ENCODE data around the gene CABP4.
"Not testable (repeated sequence)": the region's sequence is repeated elsewhere in the genome, so short reads cannot be mapped to it uniquely, and the experiment has no call there.

The CABP4 gene

DNA sequence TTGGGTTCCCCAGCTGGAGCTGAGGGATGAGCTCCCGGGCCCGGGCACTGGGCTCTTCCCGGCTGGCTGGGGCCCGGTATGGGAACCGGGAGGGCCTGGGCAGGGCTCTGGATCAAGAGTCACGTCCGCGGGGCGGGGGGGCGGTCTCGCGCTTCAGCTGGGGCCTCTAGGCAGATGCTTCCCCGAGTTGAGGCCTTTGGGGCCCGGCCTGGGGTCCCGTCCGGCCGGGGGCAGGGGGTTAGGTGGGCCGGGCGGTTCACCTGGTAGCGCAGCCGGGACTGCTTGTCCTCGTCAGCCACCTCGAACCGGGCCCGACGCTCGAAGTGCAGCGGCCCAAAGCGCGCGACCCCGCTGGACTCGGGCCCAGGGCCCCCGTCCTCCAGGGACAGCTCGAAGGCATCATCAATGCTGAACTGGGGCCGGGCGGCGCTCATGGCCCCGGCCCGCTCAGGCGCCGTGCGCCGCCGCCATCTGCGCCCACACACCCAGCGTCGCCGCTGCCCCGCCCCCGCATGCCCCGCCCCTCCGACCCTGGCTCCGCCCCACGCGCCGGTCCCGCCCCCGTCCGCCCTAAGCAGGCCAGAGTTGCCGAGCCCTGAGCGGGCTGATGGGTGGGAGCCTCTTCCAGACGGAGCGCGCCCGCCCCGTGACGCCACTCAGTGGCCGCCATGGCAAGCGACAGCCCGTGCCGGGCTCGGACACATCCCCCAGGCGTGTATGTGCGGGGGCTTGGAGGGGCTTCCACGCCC, 13.8 kb downstream of the CABP4 start, which contains the start of gene TMEM134:
Gene TMEM134, minus strand, starts transcription at position 493 of the 749 bp plus-strand sequence. Its CDS starts 59 bp downstream, at position 434.
- no peaks in the 10 kb centered on the region for H3K79me2 ChIP-seq (ENCODE audit: insufficient read depth, low read depth)
- H3K4me1 ChIP-seq (ENCODE audit: low read depth, poor library complexity, severe bottlenecking): peaks cover 20% of the 10 kb centered on the region
- peak within 1 kb of the TSS; percentile 59; the same call in 1 of the 2 replicates for H3K9ac ChIP-seq
- no peaks in the 10 kb centered on the region for H4K20me1 ChIP-seq (ENCODE audit: insufficient read depth)
- no peaks in the 10 kb centered on the region for H3K36me3 ChIP-seq (ENCODE audit: insufficient read depth)
- peak within 1 kb of the TSS; percentile 99 for H2AFZ ChIP-seq (ENCODE audit: low read depth)
- TF ChIP-seq, protein P1, sequence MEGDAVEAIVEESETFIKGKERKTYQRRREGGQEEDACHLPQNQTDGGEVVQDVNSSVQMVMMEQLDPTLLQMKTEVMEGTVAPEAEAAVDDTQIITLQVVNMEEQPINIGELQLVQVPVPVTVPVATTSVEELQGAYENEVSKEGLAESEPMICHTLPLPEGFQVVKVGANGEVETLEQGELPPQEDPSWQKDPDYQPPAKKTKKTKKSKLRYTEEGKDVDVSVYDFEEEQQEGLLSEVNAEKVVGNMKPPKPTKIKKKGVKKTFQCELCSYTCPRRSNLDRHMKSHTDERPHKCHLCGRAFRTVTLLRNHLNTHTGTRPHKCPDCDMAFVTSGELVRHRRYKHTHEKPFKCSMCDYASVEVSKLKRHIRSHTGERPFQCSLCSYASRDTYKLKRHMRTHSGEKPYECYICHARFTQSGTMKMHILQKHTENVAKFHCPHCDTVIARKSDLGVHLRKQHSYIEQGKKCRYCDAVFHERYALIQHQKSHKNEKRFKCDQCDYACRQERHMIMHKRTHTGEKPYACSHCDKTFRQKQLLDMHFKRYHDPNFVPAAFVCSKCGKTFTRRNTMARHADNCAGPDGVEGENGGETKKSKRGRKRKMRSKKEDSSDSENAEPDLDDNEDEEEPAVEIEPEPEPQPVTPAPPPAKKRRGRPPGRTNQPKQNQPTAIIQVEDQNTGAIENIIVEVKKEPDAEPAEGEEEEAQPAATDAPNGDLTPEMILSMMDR (conservative IDR thresholded peaks at IDR 0.05; ENCODE audit: low read depth, low read length): no peak
- H3K27me3 ChIP-seq (ENCODE audit: insufficient read depth, low read depth): peaks cover under 1% of the 10 kb centered on the region; the same call in 1 of the 2 replicates
- no peak within 1 kb of the TSS for H3K27ac ChIP-seq
- H3K4me2 ChIP-seq: peak within 1 kb of the TSS; percentile 91
- no peak within 1 kb of the TSS for H3K4me3 ChIP-seq (IDR thresholded peaks at IDR 0.05; ENCODE audit: insufficient read depth, low read depth, low read length)

DNA sequence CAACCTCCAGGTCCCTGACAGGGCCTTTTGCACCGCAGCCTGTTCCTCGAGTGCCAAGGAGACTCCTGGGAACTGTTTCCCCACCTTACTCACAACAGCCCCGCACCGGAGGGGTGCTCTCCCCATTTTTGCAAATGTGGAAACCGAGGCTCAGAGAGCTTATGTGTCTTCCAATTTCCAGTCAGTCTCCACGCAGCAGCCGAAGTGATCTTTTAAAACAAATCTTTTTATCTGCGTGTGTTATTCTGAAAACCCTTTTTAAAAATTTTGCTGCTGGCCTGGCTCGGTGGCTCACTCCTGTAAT, 14.3 kb downstream of the CABP4 start:
- Histone ChIP-seq H3K4me1 (ENCODE audit: low read depth, poor library complexity, severe bottlenecking) (peaks cover 15% of the 10 kb centered on the region), H3K36me3 (ENCODE audit: insufficient read depth) (no peaks in the 10 kb centered on the region), H3K27ac (no peak overlapping the region), H3K27me3 (ENCODE audit: insufficient read depth, low read depth) (peaks cover 5% of the 10 kb centered on the region; the same call in 1 of the 2 replicates), H3K4me3 (IDR thresholded peaks at IDR 0.05; ENCODE audit: insufficient read depth, low read depth, low read length) (no peak overlapping the region), H3K79me2 (ENCODE audit: insufficient read depth, low read depth) (no peaks in the 10 kb centered on the region), H2AFZ (ENCODE audit: low read depth) (peak overlapping the region; percentile 99), H4K20me1 (ENCODE audit: insufficient read depth) (no peaks in the 10 kb centered on the region), H3K9ac (peak overlapping the region; percentile 59; the same call in 1 of the 2 replicates), H3K4me2 (peak overlapping the region; percentile 91)
- TF ChIP-seq, protein P1 (conservative IDR thresholded peaks at IDR 0.05; ENCODE audit: low read depth, low read length): peak; percentile 48

DNA sequence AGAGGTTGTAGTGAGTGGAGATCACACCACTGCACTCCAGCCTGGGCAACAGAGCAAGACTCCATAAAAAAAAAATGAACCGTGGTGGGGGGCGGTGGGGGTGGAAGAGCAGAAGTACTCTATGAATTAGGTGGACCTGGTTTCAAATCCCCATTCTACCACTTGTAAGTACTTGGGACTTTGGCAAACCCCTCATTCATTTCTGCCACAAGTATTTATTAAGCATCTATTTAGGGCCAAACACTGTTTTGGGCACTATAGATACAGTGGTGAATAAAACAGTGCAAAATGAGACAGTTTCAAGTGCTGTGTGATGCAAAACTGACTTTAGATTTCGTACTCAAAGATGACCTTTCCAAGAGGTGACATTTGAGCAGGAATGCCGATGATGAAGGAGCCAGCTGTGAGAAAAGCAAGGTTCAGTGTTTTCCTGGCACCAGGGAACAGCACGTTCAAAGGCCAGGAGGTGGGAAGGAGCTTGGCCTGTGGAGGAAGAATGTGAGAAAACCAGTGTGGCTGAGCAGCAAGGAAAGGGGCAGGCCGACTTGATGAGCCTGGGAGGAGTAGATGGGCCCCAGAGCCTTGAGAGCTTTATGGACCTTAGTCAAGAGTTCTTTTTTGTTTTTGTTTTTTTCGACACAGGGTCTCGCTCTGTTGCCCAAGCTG, 15.3 kb downstream of the CABP4 start:
- Histone ChIP-seq H3K4me2 (no peak overlapping the region), H3K4me1 (ENCODE audit: low read depth, poor library complexity, severe bottlenecking) (peaks cover 13% of the 10 kb centered on the region), H2AFZ (ENCODE audit: low read depth) (no peak overlapping the region), H3K79me2 (ENCODE audit: insufficient read depth, low read depth) (no peaks in the 10 kb centered on the region), H3K27me3 (ENCODE audit: insufficient read depth, low read depth) (peaks cover 8% of the 10 kb centered on the region; the same call in 1 of the 2 replicates), H3K36me3 (ENCODE audit: insufficient read depth) (no peaks in the 10 kb centered on the region), H3K27ac (no peak overlapping the region), H3K4me3 (IDR thresholded peaks at IDR 0.05; ENCODE audit: insufficient read depth, low read depth, low read length) (no peak overlapping the region), H3K9ac (no peak overlapping the region), H4K20me1 (ENCODE audit: insufficient read depth) (no peaks in the 10 kb centered on the region)
- TF ChIP-seq, protein P1 (conservative IDR thresholded peaks at IDR 0.05; ENCODE audit: low read depth, low read length): no peak

DNA sequence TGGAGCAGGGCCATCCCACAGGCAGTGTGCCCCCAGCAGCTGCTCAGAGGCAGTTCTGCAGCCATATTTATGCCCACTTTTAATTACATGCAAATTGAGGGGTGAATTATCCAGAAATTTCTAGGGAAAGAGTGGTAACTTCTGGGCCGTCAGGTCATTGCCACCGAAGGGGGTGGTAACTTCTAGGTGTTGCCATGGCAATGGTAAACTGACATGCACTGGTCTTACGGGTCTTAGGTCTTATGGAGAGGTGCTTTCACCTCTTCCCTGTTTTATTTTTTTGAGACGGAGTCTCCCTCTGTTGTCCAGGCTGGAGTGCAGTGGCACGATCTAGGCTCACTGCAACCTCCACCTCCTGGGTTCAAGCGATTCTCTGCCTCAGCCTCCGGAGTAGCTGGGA, 17.7 kb downstream of the CABP4 start:
- H3K79me2 ChIP-seq (ENCODE audit: insufficient read depth, low read depth): no peaks in the 10 kb centered on the region
- TF ChIP-seq, protein P1 (conservative IDR thresholded peaks at IDR 0.05; ENCODE audit: low read depth, low read length): no peak
- no peaks in the 10 kb centered on the region for H4K20me1 ChIP-seq (ENCODE audit: insufficient read depth)
- H3K9ac ChIP-seq: no peak overlapping the region
- peaks cover 8% of the 10 kb centered on the region; the same call in 1 of the 2 replicates for H3K27me3 ChIP-seq (ENCODE audit: insufficient read depth, low read depth)
- H3K4me3 ChIP-seq (IDR thresholded peaks at IDR 0.05; ENCODE audit: insufficient read depth, low read depth, low read length): no peak overlapping the region
- H2AFZ ChIP-seq (ENCODE audit: low read depth): no peak overlapping the region
- H3K4me1 ChIP-seq (ENCODE audit: low read depth, poor library complexity, severe bottlenecking): peaks cover 7% of the 10 kb centered on the region
- H3K27ac ChIP-seq: no peak overlapping the region
- H3K4me2 ChIP-seq: no peak overlapping the region
- H3K36me3 ChIP-seq (ENCODE audit: insufficient read depth): no peaks in the 10 kb centered on the region

DNA sequence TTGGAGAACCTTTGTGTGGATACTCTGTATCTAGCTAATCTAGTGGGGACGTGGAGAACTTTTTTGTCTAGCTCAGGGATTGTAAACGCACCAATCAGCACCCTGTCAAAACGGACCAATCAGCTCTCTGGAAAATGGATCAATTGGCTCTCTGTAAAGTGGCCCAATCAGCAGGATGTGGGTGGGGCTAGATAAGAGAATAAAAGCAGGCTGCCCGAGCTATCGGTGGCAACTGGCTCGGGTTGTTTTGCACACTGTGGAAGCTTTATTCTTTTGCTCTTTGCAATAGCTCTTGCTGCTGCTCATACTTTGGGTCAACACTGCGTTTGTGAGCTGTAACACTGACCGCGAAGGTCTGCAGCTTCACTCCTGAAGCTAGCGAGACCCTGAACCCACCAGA, 21.5 kb downstream of the CABP4 start:
- H3K36me3 ChIP-seq (ENCODE audit: insufficient read depth); H3K4me2 ChIP-seq; H2AFZ ChIP-seq (ENCODE audit: low read depth); H4K20me1 ChIP-seq (ENCODE audit: insufficient read depth); H3K9ac ChIP-seq; H3K4me1 ChIP-seq (ENCODE audit: low read depth, poor library complexity, severe bottlenecking); H3K4me3 ChIP-seq (IDR thresholded peaks at IDR 0.05; ENCODE audit: insufficient read depth, low read depth, low read length); H3K79me2 ChIP-seq (ENCODE audit: insufficient read depth, low read depth); H3K27ac ChIP-seq: not testable (repeated sequence)
- peaks cover 28% of the 10 kb centered on the region; the same call in 1 of the 2 replicates for H3K27me3 ChIP-seq (ENCODE audit: insufficient read depth, low read depth)

DNA sequence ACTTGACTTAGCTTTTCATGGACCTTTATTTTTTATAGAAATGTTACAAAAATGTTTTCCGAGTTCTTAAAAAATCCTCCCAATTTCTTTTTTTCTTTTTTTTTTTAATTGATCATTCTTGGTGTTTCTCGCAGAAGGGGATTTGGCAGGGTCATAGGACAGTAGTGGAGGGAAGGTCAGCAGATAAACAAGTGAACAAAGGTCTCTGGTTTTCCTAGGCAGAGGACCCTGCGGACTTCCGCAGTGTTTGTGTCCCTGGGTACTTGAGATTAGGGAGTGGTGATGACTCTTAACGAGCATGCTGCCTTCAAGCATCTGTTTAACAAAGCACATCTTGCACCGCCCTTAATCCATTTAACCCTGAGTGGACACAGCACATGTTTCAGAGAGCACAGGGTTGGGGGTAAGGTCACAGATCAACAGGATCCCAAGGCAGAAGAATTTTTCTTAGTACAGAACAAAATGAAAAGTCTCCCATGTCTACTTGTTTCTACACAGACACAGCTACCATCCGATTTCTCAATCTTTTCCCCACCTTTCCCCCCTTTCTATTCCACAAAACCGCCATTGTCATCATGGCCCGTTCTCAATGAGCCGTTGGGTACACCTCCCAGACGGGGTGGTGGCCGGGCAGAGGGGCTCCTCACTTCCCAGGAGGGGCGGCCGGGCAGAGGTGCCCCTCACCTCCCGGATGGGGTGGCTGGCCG, 22.3 kb downstream of the CABP4 start:
- H3K27me3 ChIP-seq (ENCODE audit: insufficient read depth, low read depth): peaks cover 28% of the 10 kb centered on the region; the same call in 1 of the 2 replicates
- not testable (repeated sequence) for H3K4me1 ChIP-seq (ENCODE audit: low read depth, poor library complexity, severe bottlenecking); H3K4me3 ChIP-seq (IDR thresholded peaks at IDR 0.05; ENCODE audit: insufficient read depth, low read depth, low read length); H3K4me2 ChIP-seq; H3K36me3 ChIP-seq (ENCODE audit: insufficient read depth); H3K9ac ChIP-seq; H3K27ac ChIP-seq; H2AFZ ChIP-seq (ENCODE audit: low read depth); H3K79me2 ChIP-seq (ENCODE audit: insufficient read depth, low read depth); H4K20me1 ChIP-seq (ENCODE audit: insufficient read depth)

All from KMS-11 (cell line).